Sigmoid colon (tissue), 4 donors: ENCODE data around the gene SLC9A5.

Experiments used
- CTCF ChIP-seq, 4 experiments: fragments of 450-650 bp in 3 of 4; fragments of 200-600 bp in 1 of 4; IDR thresholded peaks; one replicate each; pipeline ENCODE4 v1.5.1; 2016 to 2019; ENCODE audit warnings: antibody characterized with exemption in 4 of 4, mild to moderate bottlenecking in 3 of 4, moderate library complexity in 2 of 4
- EP300 ChIP-seq, 4 donors: sonication (generic); formaldehyde crosslinking; IDR thresholded peaks; one replicate each; pipeline ENCODE4 v1.6.1; 2017; ENCODE audit warnings: antibody characterized with exemption in 4 of 4
- POLR2A ChIP-seq, 2 donors: fragments of 450-650 bp; IDR thresholded peaks; one replicate each; pipeline ENCODE4 v1.6.1; 2016; ENCODE audit warnings: antibody characterized with exemption in 2 of 2, mild to moderate bottlenecking in 2 of 2, moderate library complexity in 2 of 2

GRCh38 chr16:67229906-67230808 is 18.6 kb upstream of the SLC9A5 start:
- TF ChIP-seq CTCF (IDR thresholded peaks at IDR 0.05) (no peak), EP300 (IDR thresholded peaks at IDR 0.05) (no peak), POLR2A (IDR thresholded peaks at IDR 0.05) (no peak)
